Measurements from ENCODE around the gene DAB2IP.

DAB2IP gene

GRCh38 chr9:121660876-121661275 lies 9.4 kb downstream of the DAB2IP start:
- no peak for DNase-seq (ENCODE audit: insufficient read length, low spot score)
- FAIRE-seq: no peak

- DNase-seq (ENCODE audit: insufficient read length, low spot score) (no peak), FAIRE-seq (no peak)
These were observed 9.9 kb downstream of the DAB2IP start for GRCh38 chr9:121661328-121661727.

GRCh38 chr9:121662359-121662758 lies 10.9 kb downstream of the DAB2IP start:
- no peak for FAIRE-seq
- no peak for DNase-seq (ENCODE audit: insufficient read length, low spot score)

GRCh38 chr9:121662891-121663580 lies 11.6 kb downstream of the DAB2IP start:
- DNase-seq (ENCODE audit: insufficient read length, low spot score) (no peak), FAIRE-seq (no peak)

- DNase-seq (ENCODE audit: insufficient read length, low spot score) (no peak), FAIRE-seq (no peak)
These were observed 12.2 kb downstream of the DAB2IP start for GRCh38 chr9:121663591-121663990.

GRCh38 chr9:121666294-121666693 lies 14.9 kb downstream of the DAB2IP start:
- DNase-seq (ENCODE audit: insufficient read length, low spot score) (no peak), FAIRE-seq (no peak)

GRCh38 chr9:121667214-121667613 lies 15.8 kb downstream of the DAB2IP start:
- no peak for DNase-seq (ENCODE audit: insufficient read length, low spot score)
- no peak for FAIRE-seq

GRCh38 chr9:121667890-121668289 lies 16.5 kb downstream of the DAB2IP start:
- FAIRE-seq: no peak

GRCh38 chr9:121670431-121670830 lies 19.0 kb downstream of the DAB2IP start:
- DNase-seq (ENCODE audit: insufficient read length, low spot score): no peak
- FAIRE-seq: no peak

More at GRCh38 chr9:121667890-121668289, 16.5 kb downstream of the DAB2IP start:
- DNase-seq (ENCODE audit: insufficient read length, low spot score): no peak

- DNase-seq (ENCODE audit: insufficient read length, low spot score): no peak
- no peak for FAIRE-seq
These were observed 20.2 kb downstream of the DAB2IP start for GRCh38 chr9:121671612-121672155.

GRCh38 chr9:121672213-121672612 lies 20.8 kb downstream of the DAB2IP start:
- FAIRE-seq (no peak), DNase-seq (ENCODE audit: insufficient read length, low spot score) (no peak)

- DNase-seq (ENCODE audit: insufficient read length, low spot score): no peak
- FAIRE-seq: no peak
These were observed 21.6 kb downstream of the DAB2IP start for GRCh38 chr9:121672986-121673385.

GRCh38 chr9:121673576-121673975 lies 22.1 kb downstream of the DAB2IP start:
- FAIRE-seq (no peak), DNase-seq (ENCODE audit: insufficient read length, low spot score) (no peak)

- DNase-seq (ENCODE audit: insufficient read length, low spot score): no peak
- no peak for FAIRE-seq
These were observed 22.6 kb downstream of the DAB2IP start for GRCh38 chr9:121674017-121674416.

GRCh38 chr9:121674952-121675351 lies 23.5 kb downstream of the DAB2IP start:
- FAIRE-seq (no peak), DNase-seq (ENCODE audit: insufficient read length, low spot score) (no peak)

GRCh38 chr9:121675381-121675780 lies 23.9 kb downstream of the DAB2IP start:
- DNase-seq (ENCODE audit: insufficient read length, low spot score): no peak
- no peak for FAIRE-seq

- no peak for DNase-seq (ENCODE audit: insufficient read length, low spot score)
- FAIRE-seq: no peak
These were observed 24.8 kb downstream of the DAB2IP start for GRCh38 chr9:121675969-121676822.

- no peak for DNase-seq (ENCODE audit: insufficient read length, low spot score)
- FAIRE-seq: no peak
These were observed 25.5 kb downstream of the DAB2IP start for GRCh38 chr9:121676926-121677325.

GRCh38 chr9:121678501-121679022 lies 27.1 kb downstream of the DAB2IP start:
- DNase-seq (ENCODE audit: insufficient read length, low spot score) (no peak), FAIRE-seq (no peak)

GRCh38 chr9:121679901-121680635 lies 28.6 kb downstream of the DAB2IP start:
- FAIRE-seq (no peak), DNase-seq (ENCODE audit: insufficient read length, low spot score) (no peak)

GRCh38 chr9:121681404-121681803 lies 30.0 kb downstream of the DAB2IP start:
- FAIRE-seq (no peak), DNase-seq (ENCODE audit: insufficient read length, low spot score) (no peak)
